ENCODE results near the gene TTC9C.
"Not testable (repeated sequence)": the region's sequence is repeated elsewhere in the genome, so short reads cannot be mapped to it uniquely, and the experiment has no call there.

TTC9C gene

DNA sequence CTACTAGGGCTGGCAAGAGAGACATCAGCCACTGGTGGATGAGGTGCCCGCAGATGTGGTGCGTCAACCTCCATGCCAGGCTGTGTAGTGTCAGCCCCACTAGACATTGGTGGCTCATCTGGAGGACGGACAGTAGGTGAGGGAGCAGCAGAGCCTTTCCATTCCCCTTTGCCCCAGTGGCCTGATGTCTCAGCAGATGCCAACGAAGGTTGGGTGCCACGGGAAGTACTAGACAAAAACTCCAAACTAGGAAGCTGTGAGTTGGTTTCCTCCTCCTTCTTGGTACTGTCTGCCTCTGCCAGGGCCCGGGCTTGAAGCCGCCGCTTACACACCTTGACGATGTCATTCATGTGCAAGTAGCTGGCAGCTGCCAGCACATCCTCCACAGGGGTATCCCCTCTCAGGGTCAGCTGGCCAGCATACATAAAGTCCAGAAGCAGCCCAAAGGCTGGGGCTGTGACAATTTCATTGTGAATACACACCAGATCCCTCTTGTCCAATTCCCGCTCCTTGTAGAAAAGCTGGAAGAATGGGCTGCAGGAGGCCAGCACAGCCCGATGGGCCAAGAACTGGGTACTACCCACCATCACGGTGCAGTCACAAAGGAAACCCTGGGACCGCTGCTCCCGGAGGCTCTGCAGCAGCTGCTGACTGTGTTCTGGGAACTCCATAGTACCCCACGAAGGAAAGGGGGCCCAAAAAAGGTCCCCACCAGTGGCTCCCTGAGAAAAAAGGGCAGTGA is 24.9 kb downstream of the TTC9C start:
- no peak for DNase-seq

DNA sequence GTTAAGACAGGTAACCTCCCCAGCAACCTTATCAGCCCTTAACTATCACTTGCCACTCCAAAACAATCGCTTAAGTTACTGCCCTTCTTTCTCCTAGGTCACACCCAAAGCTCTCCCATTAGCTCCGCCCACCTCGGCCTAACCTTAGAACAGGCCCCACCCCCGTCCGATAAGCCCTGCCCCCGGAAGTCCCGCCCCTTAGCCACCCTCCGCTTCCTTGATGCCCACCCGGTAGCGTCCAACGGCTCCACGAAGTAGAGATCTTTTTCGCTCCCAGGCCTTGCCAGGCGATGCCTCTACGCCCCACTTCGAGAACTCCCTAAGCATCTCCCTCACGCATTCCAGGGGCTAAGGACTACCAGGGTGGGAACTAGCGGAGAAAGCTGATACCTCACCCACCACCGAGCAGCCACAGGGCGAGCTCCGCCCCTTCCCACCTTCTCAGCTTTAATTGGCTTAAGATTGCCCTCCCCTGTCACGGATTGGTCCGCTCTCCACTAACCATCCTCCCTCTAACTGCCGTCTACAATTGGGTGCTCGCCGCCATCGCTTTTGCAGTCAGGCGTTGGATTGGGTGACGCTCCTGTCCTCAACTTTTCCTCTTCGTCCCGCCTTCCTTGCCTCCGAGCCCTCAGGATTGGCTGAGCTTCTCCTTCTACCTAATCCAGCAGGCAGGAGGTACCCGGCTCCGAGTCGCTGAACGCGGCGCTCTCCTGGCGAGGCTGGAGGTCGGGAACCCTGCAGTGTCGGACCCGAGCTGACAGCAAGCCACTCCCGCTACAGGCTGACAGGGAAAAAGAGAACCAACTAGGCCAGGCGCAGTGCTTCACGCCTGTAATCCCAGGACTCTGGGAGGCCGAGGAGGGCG is 25.7 kb downstream of the TTC9C start, which contains the start of gene ZBTB3:
ZBTB3 (minus strand) TSS at position 425 of the 868 bp plus-strand sequence. CDS start 496 bp downstream, outside the sequence.
- peak; percentile 98 for DNase-seq

DNA sequence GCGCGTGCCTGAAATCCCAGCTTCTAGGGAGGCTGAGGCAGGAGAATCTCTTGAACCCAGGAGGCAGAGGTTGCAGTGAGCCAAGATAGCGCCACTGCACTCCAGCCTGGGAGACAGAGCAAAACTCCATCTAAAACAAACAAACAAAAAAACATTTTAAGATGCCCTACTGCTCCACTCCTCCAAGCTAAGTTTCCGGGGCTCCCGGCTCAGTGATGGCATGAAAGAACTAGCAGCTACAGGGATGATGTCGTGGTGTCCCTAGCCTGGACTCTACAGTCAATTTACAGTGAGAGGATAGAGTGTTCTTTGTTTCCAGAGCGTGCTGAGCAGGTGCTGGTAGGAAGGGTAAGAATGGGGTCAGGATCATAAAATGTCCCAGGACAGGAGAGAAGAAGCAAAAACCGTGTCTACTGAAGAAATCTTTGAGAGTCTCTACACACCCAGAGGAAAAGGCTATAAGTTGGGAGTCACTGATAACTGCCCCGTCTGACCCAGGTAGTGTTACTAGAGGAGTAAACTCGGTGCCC is 26.9 kb downstream of the TTC9C start:
- no peak for DNase-seq

DNA sequence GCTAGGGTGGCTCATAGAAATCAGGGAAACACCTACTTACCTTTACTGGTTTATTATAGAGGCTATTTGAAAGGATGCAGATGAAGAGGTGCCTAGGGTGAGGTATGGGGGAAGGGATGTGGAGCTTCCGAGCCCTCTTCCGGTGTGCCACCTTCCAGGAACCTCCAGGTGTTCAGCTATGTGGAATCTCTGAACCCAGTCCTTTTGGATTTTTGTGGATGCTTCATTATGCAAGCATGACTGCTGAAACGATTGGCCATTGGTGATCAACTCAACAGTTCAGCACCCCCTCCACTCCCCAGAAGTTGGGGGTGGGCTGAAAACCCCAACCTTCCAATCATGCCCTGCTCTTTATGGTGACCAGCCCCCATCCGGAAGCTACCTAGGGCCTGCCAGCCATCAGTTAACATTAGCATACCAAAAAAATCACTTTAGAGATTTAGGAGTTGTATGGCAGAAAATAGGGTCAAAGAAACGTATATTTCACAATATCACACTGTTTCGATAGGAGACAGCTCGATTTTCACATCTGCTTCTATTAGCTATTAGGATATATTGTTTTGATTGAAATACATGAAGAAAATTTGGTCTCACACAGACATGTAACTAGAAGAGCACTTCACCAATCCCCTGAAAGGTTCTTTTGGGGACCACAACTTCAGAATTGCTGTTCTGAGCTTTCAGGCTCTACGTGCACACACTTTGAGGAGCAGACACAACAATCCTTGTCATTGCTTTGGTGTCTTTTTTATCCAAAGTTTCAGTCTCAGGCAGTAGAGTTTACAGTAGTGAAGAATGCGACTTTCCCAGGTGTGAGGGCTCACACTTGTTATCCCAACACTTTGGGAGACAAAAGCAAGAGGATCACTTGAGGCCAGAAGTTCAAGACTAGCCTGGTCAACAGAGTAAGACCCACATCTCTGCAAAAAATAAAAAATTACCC is 29.8 kb downstream of the TTC9C start:
- no peak for DNase-seq

DNA sequence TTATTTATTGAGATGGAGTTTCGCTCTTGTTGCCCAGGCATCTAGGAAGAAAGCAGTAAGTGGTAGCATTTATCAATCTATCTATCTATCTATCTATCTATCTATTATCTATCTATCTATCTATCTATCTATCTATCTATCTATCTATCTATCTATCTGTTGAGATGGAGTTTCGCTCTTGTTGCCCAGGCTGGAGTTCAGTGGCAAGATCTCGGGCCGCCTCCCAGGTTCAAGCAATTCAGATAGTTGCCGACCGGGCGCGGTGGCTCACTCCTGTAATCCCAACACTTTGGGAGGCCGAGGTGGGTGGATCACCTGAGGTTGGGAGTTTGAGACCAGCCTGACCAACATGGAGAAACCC is 32.6 kb downstream of the TTC9C start:
- not testable (repeated sequence) for DNase-seq

DNA sequence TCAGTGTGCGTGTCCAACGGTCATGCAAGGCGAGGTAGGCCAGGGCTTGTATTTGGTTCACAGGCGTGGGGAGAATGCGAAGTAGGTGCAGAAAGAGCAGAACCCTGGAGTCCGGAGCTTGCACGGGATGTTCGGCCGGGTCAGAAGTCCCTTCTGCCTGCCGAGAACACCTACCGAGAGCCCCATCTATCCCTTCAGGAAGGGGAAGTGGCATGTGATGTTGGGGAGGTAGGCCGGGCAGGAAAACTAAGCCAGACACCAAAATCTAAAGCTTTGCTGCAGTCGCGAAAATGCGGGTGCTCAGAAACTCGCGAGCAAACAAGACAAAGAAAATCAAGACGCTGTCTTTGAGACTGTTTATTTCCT is 42.5 kb downstream of the TTC9C start:
- DNase-seq, result peak; percentile 35

DNA sequence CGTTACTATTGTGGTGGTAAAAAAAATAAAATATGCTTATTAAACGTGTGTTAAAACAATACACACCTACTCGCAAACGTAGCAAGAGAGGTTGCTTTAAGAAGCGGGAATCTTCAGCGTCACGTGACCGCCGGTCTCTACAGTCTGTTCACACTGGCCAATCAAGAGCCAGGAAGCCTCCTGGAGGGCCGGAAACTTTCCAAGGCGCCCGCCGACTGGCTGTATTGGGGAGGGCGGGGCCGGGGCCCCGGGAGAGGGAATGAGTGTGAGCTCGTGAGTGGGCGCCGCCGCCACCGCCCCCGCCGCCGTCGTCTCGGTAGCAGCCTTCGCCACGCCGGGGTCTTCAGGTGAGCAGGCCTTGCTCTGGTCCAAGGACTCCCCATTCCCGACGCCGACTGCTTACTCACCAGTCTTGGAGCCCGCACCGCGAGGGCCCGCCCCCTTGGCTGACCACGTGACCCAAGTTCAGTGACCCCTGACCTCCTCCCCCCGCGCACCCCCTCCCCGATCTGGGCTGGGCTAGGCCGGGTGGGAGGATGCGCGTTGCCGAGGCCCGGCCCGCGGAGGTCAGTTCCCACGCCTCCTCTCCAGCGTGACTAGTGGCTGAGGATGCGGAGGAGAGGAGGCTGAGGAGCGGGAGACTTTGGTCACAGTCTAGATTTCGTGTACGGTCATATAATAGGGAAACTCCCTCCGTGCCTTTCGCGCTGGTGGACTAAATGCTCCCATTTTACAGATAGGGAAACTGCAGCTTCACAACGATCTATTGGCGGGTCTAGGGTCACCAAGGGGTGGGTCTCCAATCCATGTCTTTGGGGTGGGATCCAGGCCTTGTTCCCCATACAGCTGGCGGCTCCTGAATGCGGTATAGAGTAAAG is 43.1 kb downstream of the TTC9C start, which contains the start of gene TAF6L:
TAF6L (plus strand) TSS at position 253 of the 878 bp plus-strand sequence. CDS start 4,388 bp downstream, outside the sequence.
- DNase-seq, result peak; percentile 96

DNA sequence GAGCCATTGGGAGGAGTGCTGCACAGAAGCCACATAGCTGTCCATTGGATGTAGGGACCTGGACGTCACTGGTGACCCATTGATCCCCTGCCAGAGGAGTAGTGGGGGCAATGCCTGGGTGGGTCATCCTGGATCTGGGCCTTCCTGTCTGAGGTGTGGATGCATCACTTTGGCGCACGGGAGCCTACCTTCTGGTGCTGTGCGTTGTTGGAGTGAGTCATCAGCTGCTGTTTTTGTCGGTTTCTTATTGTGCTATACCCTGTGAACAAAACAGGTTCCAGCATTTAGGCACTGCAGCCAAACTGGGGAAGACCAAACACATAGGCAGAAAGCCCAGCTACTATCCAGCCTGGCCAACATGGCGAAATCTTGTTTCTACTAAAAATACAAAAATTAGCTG is 46.1 kb downstream of the TTC9C start:
- no peak for DNase-seq

DNA sequence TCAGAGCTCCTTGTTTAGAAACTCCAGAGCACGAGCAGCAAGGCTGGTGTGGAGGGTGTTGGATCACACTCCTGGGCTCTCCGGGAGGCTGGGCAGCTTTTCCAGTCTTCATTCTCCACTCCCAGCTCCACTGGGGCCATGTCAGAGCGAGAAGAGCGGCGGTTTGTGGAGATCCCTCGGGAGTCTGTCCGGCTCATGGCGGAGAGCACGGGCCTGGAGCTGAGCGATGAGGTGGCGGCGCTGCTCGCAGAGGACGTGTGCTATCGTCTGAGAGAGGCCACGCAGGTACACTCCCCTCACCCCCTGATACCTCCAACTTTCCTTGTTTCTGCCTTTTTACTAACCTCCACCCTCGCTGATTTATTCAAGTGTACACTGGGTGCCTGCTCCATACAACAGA is 47.4 kb downstream of the TTC9C start:
- DNase-seq, result no peak

DNA sequence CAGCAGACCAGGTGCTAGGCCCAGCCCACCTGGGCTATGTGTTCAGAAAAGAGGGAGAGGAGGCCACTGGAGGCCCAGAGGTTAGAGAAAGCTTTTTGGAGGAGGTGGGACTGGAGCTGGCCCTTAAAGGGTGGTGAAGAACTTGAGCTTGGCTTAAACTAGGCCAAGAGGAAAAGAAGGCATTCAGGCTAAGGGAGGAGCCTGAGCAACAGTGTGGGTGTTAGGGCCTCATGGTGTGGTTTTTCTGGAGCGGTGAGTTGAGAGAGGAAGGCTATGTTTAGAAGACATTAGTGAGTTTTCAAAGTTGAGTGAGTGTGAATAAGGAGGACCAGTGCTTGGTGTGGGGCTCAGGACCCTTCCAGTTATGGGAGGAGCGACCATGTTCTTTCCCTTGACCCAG is 49.1 kb downstream of the TTC9C start:
- no peak for DNase-seq

DNA sequence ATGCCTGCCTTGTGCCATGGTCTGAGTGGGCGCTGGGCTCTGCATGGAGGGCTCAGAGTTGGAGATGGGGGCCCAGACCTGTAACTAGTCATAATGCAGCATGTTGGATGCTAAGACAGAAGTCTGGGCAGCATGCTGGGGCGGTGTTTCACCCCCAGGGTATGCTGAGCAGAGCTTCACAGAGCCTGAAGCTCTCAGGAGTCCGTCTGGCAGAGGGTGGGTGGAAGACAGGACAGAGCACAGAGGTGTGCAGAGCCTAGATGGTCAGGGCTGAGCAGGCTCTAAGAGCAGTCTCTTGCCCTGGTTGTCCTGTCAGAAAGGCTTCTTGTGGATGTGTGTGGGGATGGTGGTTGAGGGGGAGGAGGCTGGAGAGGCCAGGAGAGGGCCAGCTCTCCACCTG is 50.2 kb downstream of the TTC9C start:
- no peak for DNase-seq

DNA sequence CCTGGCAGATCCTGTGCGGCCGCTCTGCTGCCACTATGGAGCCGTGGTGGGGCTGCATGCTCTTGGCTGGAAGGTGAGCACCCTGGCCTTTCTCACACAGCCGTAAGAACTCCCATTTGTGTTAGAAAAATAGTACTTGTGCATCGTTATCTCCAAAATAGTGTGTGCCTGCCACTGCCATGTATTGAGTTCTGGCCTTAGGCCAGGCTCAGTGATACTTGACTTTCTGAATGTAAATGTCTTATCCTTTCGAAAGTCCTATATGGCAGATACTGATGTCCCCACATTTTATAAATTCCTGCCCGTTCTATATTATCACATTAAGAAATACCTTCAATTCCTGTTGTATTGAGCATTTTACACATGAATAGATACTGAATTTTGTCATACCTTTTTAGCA is 54.5 kb downstream of the TTC9C start:
- no peak for DNase-seq

DNA sequence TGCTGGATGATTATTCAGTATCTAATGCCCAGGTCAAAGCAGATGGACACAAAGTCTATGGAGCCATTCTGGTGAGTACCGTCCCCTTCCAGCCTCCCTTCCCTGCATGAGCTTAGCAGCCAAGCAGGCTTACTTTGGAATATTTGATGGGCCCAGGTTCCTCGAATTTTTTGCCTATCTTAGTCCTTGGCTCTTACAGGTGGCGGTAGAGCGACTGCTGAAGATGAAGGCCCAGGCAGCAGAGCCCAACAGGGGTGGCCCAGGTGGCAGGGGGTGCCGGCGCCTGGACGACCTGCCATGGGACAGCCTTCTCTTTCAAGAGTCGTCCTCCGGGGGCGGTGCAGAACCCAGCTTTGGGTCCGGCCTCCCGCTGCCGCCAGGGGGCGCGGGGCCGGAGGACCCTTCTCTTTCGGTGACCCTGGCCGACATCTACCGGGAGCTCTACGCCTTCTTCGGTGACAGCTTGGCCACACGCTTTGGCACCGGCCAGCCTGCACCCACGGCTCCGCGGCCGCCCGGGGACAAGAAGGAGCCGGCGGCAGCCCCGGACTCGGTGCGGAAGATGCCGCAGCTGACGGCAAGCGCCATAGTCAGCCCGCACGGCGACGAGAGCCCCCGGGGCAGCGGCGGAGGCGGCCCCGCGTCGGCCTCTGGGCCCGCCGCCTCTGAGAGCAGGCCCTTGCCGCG is 58.2 kb downstream of the TTC9C start:
- DNase-seq, result peak; percentile 78

DNA sequence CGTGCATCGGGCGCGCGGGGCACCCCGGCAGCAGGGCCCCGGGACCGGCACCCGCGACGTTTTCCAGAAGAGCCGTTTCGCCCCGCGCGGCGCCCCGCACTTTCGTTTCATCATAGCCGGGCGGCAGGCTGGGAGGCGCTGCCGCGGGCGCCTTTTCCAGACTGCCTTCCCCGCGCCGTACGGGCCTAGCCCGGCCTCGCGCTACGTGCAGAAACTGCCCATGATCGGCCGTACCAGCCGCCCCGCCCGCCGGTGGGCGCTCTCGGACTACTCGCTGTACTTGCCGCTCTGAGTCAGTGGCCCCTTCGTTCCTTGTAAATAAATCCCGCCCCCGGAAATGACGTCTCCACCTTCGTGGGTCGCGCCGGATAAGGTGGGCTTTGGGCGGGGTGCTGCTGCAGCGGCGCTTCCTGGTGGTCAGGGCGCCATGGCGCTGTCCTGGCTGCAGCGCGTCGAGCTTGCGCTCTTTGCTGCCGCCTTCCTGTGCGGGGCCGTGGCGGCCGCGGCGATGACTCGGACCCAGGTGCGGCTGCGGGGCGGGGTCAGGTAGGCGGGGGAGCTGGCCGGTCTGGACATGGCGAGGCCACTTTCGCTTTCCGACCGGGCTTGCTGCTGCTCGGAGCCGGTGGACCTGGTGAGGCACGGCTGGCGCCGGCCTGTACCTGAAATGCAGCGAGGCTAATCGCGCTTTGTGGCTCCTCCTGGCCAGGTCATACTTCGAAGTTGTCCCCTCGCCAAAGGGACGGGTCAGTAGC is 58.9 kb downstream of the TTC9C start, which contains the start of gene TMEM179B:
TMEM179B (plus strand) TSS at position 398 of the 755 bp plus-strand sequence; CDS start at position 428, 30 bp downstream.
- peak; percentile 98 for DNase-seq
